ENCODE data around the gene CDK2AP2. TPM values are rescaled to one million over a fixed set of nuclear protein-coding genes. Genes with fewer than 3 reads are reported as not detected.
"Not testable (repeated sequence)": the region's sequence is repeated elsewhere in the genome, so short reads cannot be mapped to it uniquely, and the experiment has no call there.

CDK2AP2 gene
- 10 to 100 TPM; 32.1 to 35.4 (median 32.8) TPM for total RNA-seq

GRCh38 chr11:67507864-67508485 is at the start of gene CDK2AP2:
CDK2AP2 (minus strand) TSS chr11:67508162; CDS start chr11:67508082, 80 bp downstream.
- peaks cover 17 to 27% of the 10 kb centered on the region in 2 donors for H3K4me1 ChIP-seq
- TF ChIP-seq POLR2AphosphoS5 (IDR thresholded peaks at IDR 0.05) (peak; percentile 10 to 25 (median 22)), POLR2A (IDR thresholded peaks at IDR 0.05) (peak; percentile 44), CTCF (IDR thresholded peaks at IDR 0.05) (no peak)
- peak within 1 kb of the TSS; percentile 55 to 82 (median 77) for H3K4me3 ChIP-seq

GRCh38 chr11:67556244-67556643 is 48.3 kb upstream of the CDK2AP2 start:
- H3K27me3 ChIP-seq: no peaks in the 10 kb centered on the region
- TF ChIP-seq CTCF (IDR thresholded peaks at IDR 0.05) (no peak), POLR2A (IDR thresholded peaks at IDR 0.05) (no peak), POLR2AphosphoS5 (IDR thresholded peaks at IDR 0.05) (no peak)
- H3K36me3 ChIP-seq: no peaks in the 10 kb centered on the region
- H3K27ac ChIP-seq: no peak overlapping the region
- H3K4me1 ChIP-seq: no peaks in the 10 kb centered on the region
- peaks cover 0 to 5% of the 10 kb centered on the region in 2 donors for H3K9me3 ChIP-seq
- no peak for DNase-seq (ENCODE audit: low spot score in 2 of 2)
- H3K4me3 ChIP-seq: no peak overlapping the region
- intact Hi-C loops (cut with DNase I; ENCODE audit: low total_unique reads): no loop called here

More at GRCh38 chr11:67507864-67508485, at the start of gene CDK2AP2:
- Histone ChIP-seq H3K27ac (peak within 1 kb of the TSS; percentile 98), H3K9me3 (no peaks in the 10 kb centered on the region), H3K36me3 (no peaks in the 10 kb centered on the region), H3K27me3 (no peaks in the 10 kb centered on the region)
- DNase-seq (ENCODE audit: low spot score in 2 of 2): peak; percentile 99
- intact Hi-C loops (cut with DNase I; ENCODE audit: low total_unique reads): loop anchor here (10.0 kb wide), 1 partner anchor 113 kb away; the partner anchor contains the start of gene RAD9A

- H3K4me1 ChIP-seq; intact Hi-C loops (cut with DNase I; ENCODE audit: low total_unique reads); H3K36me3 ChIP-seq; DNase-seq (ENCODE audit: low spot score in 2 of 2); H3K4me3 ChIP-seq; H3K9me3 ChIP-seq; H3K27ac ChIP-seq; H3K27me3 ChIP-seq: not testable (repeated sequence)
Observed at GRCh38 chr11:67551697-67552096, 43.7 kb upstream of the CDK2AP2 start.

- H3K36me3 ChIP-seq: no peaks in the 10 kb centered on the region
- intact Hi-C loops (cut with DNase I; ENCODE audit: low total_unique reads): no loop called here
- H3K4me1 ChIP-seq: no peaks in the 10 kb centered on the region
- H3K27ac ChIP-seq: no peak overlapping the region
- H3K27me3 ChIP-seq: no peaks in the 10 kb centered on the region
- no peak overlapping the region for H3K4me3 ChIP-seq
- H3K9me3 ChIP-seq: peaks cover 0 to 5% of the 10 kb centered on the region in 2 donors
- TF ChIP-seq CTCF (IDR thresholded peaks at IDR 0.05) (no peak), POLR2AphosphoS5 (IDR thresholded peaks at IDR 0.05) (no peak), POLR2A (IDR thresholded peaks at IDR 0.05) (no peak)
- no peak for DNase-seq (ENCODE audit: low spot score in 2 of 2)
Observed at GRCh38 chr11:67551127-67551526, 43.2 kb upstream of the CDK2AP2 start.

- no peaks in the 10 kb centered on the region for H3K4me1 ChIP-seq
- no peaks in the 10 kb centered on the region for H3K27me3 ChIP-seq
- DNase-seq (ENCODE audit: low spot score in 2 of 2): no peak
- no peaks in the 10 kb centered on the region for H3K36me3 ChIP-seq
- peaks cover 0 to 5% of the 10 kb centered on the region in 2 donors for H3K9me3 ChIP-seq
- H3K27ac ChIP-seq: no peak overlapping the region
- H3K4me3 ChIP-seq: no peak overlapping the region
- no peak for TF ChIP-seq POLR2A (IDR thresholded peaks at IDR 0.05)
- TF ChIP-seq POLR2AphosphoS5 (IDR thresholded peaks at IDR 0.05): no peak
- no peak for TF ChIP-seq CTCF (IDR thresholded peaks at IDR 0.05)
- intact Hi-C loops (cut with DNase I; ENCODE audit: low total_unique reads): no loop called here
Observed at GRCh38 chr11:67548555-67549110, 40.7 kb upstream of the CDK2AP2 start.

GRCh38 chr11:67548112-67548511 is 40.1 kb upstream of the CDK2AP2 start:
- H3K4me1 ChIP-seq; H3K36me3 ChIP-seq; H3K4me3 ChIP-seq; intact Hi-C loops (cut with DNase I; ENCODE audit: low total_unique reads); DNase-seq (ENCODE audit: low spot score in 2 of 2); H3K27me3 ChIP-seq; H3K27ac ChIP-seq; H3K9me3 ChIP-seq: not testable (repeated sequence)

All from breast epithelium (tissue), 4 donors.